ENCODE data around the gene MANEA.
"Not testable (repeated sequence)": the region's sequence is repeated elsewhere in the genome, so short reads cannot be mapped to it uniquely, and the experiment has no call there.

Gene MANEA, protein sequence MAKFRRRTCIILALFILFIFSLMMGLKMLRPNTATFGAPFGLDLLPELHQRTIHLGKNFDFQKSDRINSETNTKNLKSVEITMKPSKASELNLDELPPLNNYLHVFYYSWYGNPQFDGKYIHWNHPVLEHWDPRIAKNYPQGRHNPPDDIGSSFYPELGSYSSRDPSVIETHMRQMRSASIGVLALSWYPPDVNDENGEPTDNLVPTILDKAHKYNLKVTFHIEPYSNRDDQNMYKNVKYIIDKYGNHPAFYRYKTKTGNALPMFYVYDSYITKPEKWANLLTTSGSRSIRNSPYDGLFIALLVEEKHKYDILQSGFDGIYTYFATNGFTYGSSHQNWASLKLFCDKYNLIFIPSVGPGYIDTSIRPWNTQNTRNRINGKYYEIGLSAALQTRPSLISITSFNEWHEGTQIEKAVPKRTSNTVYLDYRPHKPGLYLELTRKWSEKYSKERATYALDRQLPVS

DNA sequence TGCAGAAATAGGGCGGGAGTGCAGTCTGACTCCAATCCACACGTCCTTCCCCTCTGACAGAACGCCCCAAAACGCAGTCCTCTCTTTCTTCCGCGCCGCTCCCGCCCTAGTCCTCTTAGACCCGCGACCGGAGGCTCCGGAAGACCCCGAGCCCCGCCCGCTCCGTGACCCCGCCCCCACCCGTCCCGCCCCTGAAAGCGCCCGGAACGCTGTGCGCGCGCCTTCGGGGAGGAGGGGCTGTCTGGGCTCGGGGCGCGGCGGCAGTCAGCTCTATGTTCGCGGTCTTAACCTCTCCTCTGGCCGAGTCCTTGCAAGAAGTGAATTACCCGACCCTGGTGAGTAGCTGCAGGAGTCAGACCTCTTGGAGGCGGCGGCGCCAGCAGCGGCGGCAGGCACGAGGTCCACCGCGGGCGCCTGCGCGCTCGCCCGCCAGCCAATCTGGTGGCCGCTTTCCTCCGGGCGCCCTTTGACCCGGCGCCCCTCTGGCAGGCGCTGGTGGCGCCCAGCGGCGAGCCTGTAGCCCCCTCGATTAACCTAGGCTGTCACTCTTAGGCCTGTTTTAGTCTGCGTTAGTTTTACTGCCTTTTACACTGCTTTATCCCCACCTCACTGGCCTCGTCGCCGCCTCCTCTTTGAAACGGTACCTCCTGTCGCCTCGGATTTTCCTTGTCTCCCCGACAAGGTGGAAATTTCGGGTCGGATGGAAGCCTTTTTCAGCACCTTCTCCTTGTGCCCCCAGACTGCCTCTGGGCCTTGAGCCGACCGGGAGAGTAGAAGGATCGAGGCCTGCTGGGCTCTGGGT is at the start of gene MANEA:
TSS of gene MANEA (plus strand) at position 232 of the 802 bp plus-strand sequence. CDS start 8,905 bp downstream, outside the sequence.
- peak; percentile 66 for DNase-seq (ENCODE audit: low read depth)

DNA sequence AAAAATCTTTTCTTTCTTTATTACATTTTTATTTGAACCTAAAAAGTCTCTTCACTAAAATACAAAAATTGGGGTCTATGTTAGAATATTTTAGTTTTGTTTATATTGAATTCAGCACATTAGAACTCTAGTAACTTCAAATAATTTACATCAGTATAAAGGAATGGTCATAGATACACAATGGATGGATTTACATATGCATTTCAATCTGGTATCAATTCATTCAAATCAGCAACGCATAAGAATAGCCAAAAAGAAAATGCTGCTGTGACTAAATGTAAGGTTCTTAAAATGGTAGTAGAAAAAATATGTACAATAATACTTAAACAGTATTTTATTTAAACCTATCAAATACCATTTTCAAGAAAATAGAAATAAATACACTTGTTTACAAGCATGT is 47.6 kb upstream of the MANEA start:
- no peak for DNase-seq (ENCODE audit: low read depth)

DNA sequence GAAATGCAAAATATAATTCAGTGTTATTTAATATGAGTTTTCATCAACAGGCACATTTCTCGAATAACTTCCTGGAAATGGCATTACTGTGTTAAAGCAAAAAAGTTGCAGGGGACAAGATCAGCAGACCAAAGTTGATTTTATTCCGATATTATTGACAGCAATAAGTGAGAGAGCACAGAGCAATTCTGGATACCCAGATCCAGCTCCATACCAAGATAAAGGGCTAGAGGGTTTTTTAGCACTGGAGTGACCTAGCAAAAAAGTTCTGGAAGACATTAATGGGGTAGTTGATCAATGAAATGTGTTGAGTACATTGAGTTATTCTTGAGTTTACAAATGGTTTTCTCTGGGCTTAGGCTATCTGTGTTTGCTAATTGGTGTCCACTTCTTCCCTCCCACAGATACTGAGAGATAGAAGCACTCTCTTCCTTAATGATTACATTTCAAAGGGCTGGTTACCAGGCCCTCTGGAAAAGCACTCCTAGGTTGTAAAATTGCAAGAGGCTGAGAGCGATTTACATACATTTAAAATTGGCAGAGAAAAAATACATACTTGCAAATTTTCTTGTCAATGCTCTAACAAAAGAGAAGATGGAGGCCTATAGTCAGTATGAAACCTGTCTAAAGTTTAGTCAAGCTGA is 47.0 kb upstream of the MANEA start:
- DNase-seq (ENCODE audit: low read depth) = no peak

DNA sequence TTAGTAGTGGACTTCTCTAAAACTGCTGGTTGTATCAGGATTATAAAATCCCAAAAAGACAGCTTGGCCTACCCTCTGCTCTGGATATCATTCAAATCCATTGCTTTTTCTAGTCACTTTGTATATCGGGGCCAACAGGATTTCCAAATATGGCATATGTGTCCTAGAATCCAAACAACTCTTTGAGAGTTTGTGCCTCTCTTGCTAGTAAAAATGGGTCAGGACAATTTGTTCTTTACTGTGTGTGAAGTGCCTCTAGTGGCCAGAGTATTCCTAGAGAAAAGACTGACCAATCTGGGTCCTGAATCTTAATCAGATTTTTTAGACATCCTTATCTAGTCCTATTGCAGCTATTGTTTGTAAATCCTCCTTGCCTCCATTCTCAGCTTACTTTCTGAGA is 33.5 kb upstream of the MANEA start:
- DNase-seq (ENCODE audit: low read depth) = no peak

DNA sequence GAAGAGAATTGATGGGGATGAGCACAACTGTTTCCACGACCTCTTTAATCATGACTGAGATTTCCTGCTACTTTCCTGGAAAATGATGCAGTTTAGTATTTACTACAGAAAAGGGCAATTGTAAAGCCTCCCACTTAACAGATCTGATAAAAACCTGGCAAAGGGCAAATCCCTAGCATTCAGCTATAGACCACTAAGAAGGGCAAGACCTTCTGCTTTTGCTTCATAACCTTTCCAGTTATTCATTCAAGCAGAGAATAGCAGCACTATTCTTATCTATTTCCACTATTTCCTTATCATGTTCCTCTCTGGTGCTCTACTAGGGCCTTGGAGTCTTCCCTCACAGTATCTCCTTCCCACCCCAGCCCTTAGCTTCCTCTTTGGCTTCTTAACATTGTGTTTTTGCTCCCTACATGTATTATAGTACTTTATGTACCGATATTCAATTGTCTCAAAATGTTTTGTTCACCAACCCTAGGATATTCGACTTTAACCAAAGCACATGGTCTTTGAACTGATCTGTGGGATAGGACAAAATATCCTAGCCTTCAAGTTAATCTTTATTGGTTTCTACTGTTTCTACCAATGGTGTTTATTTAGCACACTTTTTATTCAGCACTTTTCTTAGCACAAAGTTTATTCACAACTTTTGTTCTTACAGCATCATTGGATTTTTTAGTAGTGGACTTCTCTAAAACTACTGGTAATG is 32.7 kb upstream of the MANEA start:
- no peak for DNase-seq (ENCODE audit: low read depth)

DNA sequence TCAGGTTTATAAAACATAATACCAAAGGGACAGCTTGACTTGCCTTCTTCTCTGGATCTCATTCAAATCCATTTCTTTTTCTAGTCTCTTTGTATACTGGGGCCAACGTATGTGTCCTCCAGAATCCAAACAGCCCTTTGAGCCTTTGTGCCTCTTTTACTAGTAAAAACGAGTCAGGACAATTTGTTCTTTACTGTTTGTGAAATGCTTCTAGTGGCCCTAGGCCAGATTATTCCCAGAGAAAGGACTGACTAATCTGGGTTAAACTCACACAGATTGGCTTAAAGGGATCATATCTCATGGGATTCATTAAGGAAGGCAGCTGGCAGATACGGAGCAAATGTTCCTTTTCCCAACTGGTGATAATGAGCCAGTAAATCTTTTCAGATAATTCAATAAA is 32.1 kb upstream of the MANEA start:
- no peak for DNase-seq (ENCODE audit: low read depth)

DNA sequence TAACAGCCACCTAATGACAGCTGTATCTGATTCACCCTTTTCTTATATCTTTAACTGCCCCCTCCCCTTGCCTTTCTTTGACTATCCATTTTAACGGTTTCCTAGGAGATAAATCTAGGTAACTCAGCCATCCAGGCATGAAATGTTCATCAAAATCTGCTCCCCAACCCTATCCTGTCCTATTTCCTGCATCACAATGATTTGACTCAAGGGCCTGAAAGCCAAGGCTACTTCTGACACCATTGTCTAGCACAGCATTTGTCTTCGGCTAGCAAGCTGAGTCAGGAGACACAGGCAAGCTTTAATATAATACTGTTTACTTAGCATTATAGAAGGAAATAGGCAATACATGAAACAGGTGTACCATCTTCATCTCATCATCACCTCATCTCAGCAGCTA is 31.6 kb upstream of the MANEA start:
- DNase-seq (ENCODE audit: low read depth) = no peak

DNA sequence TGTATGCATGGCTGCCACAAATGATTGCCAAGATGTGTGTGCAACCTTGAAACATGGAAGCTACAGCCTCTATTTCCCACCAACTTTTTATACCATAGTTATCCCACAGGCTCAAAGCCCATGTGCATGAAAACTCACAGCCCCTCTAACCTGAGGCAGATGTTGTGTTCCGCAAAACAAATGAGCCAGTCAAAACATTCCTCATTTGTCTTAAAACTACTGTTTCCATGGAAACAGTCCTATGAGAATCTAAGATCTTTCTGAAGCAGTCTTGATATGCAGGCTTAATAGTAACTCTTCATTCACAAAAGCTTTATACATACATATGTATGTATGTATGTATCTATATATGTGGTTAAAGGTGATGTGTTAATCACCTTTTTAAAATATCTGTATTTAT is 31.2 kb upstream of the MANEA start:
- DNase-seq (ENCODE audit: low read depth) = no peak

DNA sequence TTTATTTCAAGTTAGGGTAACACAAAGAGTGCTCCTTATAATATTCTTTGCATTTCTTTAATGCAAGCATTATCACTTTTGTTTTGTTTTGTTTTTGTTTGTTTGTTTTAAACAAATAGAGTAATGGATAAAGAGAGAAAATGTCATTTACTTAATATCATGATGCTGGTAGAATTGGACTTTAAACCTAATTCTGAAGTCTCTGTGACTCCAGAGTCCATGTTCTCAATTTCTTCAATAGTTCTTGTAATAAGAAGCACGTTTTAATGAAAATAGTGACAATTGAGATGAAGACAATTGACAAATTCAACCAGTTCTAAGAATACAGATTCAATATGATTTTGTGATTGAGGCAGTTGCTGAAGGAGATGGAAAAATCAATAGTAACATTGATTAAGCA is 30.3 kb upstream of the MANEA start:
- DNase-seq (ENCODE audit: low read depth) = no peak

DNA sequence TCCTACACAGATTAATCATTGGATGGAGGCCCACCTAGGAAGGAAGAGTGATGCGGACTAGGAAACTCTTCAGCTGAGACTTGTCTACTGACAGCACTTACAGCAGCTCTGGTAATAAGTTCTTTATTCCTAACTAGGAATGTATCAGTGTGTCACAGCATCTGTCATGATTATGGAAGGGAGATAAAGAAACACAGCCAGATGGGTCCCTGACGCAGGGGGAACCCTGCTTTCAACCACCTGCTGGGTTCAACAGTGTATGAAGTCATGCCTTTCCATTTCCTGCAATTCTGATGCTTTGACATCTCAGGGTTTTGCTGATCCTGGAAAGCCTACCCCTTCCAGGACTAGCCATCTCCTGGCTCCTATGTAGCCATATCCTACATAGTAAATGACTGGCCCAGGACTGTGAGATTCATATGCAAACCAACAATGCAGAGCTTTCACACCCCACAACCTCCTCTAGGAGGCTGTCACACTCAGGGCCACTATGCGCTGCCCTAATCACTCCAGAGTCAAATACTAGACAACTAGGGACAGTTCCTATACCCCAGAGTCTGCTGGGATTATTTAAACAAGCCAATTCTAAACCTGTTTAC is 29.0 kb upstream of the MANEA start:
- no peak for DNase-seq (ENCODE audit: low read depth)

DNA sequence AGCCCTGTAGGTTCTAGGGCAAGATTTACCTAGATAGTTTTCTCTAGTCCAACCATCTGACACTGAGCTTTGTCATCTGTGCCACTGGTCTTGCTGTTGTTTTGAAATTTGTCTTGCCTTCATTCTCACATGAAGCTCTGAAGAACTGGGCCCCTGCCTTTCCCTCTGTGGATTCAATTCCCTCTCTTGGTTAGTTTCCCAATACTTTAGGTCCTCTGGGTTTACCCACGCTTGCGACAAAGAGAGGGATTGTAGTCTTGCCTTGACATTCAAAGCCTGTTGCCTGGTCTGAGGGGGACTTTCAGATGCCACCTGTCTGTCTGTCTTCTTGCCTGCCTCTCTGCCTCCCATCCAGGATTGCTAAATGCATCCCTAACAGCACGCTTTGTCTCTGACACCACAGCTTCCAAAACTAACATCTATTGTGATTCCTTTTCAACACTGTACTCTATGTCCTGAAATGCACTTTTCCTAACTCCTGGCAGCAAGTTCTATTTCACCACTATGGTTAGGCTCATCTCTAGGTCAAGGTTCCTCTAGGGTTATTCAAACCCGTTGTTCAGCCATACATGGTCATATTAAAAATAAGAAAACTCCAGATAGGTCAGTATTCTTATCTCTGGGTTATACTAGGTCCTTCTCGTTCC is 25.5 kb upstream of the MANEA start:
- no peak for DNase-seq (ENCODE audit: low read depth)

DNA sequence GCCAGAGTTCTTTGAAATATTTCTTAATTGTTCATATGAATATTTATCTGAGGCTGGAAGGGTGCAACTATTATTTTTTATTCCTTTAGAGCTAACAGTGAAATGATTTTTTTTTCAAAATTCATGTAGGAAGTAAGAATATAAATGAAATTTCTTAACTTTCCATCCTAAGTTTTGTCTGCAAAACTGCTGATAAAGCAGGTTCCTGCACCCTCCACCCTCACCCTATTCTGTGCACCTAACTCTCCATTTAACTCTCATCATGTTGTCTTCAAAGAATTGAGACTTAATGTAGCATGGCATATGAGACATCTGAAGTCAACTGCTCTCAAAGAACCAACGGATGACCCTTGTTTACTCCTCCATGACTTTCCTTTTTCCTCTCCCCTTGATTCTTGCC is 23.5 kb upstream of the MANEA start:
- DNase-seq (ENCODE audit: low read depth) = no peak

DNA sequence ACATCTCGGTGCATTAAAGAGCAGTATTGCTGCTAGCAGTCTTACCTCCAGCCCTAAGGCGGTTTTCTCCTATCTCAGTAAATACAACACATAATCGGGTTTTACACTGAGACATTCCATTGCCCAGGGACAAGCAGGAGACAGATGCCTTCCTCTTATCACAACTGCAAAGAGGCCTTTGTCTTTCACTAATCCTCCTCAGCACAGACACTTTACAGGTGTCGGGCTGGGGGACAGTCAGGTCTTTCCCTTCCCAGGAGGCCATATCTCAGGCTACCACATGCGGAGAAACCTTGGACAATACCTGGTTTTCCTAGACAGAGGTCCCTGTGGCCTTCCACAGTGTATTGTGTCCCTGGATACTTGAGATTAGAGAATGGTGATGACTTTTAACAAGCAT is 16.4 kb upstream of the MANEA start:
- DNase-seq (ENCODE audit: low read depth) = not testable (repeated sequence)

DNA sequence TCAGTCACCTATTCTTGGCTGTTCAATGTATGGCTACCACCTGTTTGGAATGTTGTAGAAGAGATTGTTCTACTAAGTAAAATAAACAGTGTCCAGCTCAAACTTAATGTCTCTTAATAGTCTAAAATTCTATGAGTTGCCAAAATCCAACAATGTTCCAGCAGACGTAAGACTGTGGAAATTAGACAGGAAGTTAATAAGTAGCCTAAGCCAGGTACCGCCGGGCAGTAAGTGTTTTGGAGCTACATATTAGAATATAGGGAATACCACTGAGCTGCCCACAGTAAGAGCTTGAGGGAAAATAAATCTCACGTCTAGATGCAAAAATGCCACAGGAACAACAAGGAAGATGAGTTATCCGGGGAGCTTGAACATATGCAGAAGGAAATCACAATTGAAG is 7.8 kb upstream of the MANEA start:
- DNase-seq (ENCODE audit: low read depth) = no peak

DNA sequence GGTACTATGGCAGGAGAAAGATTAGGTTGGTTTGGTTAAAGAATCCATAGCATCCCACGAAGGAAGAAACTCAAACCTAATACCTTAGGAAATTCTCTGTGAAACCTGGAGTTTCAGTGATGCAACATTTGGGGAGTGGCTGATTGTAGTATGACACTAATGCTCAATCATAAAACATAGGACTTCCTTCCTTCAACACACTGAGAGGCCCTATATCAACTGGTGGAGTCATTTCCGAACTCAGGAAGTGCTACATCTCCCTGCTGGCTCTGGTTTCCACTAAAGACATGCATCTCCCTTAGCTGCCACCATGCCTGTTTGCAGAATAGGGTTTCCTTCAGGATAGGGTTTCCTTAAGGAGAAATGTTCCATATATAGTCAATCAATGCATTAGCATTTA is 5.2 kb upstream of the MANEA start:
- no peak for DNase-seq (ENCODE audit: low read depth)

DNA sequence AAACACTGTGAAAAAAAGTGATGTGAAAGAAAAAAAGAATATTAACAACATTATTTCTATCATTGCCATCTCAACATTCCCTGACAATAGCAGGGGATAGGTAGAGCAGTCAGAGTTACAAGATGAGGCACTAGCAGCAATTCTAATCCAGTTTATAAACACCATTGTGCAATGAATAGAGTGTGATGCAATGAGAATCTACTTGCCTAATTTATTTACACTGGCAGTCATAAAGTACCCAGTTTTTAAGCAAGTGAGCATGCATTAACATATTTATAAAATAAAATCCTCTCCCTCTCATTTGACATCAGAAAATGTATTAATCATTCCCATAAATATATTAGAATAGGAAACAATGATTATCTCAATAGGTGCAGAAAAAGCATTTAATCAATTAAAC is 2.5 kb upstream of the MANEA start:
- no peak for DNase-seq (ENCODE audit: low read depth)

DNA sequence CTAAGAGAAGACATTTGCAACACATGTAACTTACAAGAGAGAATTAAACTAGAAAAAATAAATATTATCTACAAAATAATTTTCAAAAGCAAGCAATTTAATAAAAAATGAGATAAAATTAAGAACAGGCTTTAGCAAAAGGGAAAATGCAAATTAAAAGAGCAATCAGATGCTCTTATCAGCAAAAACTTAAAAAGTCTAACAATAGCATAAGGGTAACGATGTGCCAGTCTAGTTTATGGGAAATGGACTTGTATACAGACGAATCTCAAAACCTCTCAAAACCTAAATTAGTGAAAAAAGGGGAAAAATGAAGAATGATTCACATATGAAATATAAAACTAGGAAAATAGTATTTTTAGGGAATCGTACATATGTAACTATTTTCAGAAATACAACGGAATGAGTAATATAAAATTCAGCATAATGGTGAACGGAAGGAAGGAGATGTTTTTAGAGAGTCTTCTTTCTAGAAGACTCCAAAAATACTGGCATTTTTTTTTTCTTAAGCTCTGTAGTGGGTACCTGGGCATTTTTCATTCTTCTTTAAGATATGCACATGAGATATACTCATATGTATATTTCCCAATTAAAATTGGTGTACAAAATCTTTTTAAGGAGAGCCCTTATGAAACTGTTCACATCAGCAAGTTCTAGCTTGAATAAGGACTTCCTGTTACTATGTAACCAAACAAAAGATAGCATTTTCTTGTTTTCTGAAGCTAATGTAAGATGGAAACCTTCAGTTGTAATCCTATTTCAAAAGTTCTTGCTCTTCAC is 927 bp upstream of the MANEA start:
- DNase-seq (ENCODE audit: low read depth) = no peak

DNA sequence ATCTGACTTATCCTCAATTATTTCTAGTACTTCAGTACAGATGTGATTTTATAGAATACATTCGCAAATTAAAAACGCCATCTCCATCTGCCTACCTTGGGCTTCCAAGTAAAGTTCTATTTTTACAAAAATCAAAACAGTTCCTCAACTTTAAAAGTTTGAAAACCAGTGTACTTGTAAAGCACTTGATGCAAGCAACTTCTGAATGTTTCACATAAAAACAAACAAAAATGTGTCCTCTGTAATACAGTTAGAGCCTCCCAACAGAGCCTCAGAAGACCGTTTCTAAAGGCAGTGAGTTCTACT is 384 bp upstream of the MANEA start:
- DNase-seq (ENCODE audit: low read depth) = no peak

DNA sequence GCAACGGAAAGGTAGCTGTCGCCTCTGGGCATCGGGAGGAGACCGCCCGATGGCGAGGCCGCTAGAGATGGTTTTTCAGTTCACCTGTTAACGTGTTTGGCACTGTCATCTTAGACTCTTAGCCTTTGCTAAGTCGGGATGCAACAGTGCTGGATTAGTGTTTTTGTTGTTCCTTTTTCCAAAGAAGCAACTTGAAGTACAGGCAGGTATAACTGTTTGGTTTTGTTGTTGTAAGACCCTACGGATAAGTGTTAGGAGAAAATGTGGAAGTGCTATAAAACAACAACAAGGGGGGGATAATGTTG is 723 bp downstream of the MANEA start:
- DNase-seq (ENCODE audit: low read depth) = no peak

DNA sequence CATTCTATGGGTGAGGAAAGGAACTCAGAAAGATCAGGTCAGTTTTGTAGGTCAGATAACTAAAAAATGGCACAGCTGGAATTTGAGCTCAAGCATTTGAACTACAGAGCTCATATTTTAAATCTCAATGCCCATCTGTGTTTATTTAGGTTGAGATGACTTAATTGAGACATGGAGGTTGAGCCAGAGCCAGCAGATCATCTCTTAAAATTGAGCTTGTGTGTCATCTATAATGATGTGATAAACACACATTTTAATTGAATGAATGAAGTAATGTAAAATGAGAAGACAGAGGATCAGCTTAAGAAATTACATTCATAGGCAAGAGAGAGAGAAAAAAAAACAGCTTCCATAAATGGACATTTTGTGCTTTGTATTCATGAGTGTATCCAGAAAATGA is 3.7 kb downstream of the MANEA start:
- DNase-seq (ENCODE audit: low read depth) = no peak

DNA sequence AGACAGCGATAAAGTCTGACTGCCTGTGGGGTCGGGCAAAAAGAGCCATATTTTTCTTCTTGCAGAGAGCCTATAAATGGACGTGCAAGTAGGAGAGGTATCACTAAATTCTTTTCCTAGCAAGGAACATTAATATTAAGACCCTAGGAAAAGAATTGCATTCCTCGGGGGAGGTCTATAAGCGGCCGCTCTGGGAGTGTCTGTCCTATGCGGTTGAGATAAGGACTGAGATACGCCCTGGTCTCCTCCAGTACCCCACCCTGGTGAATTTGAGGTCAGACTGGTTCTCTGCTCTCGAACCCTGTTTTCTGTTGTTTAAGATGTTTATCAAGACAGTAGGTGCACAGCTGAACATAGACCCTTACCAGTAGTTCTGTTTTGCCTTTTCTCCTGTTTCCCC is 6.9 kb downstream of the MANEA start:
- DNase-seq (ENCODE audit: low read depth) = not testable (repeated sequence)

Data from stimulated activated CD8-positive, alpha-beta memory T cell treated with anti-CD3 and anti-CD28 coated beads, Interleukin-4, amount 100 ng/mL, for 24 hours (primary cell).